Thymus (tissue), 11 donors: ENCODE measurements around the gene SOS1. TPM values are rescaled to one million over a fixed set of nuclear protein-coding genes. Genes with fewer than 3 reads are reported as not detected.

ENCODE experiments used
- DNase-seq, 9 donors: peaks; one replicate each; pipeline ENCODE4 v3.0.0-alpha.2; 2013; ENCODE audit warnings: low spot score in 9 of 9, low read depth in 6 of 9, missing footprints in 1 of 9
- H3K27ac ChIP-seq, 2 donors: one replicate each; pipeline ENCODE4 v1.5.1; 2013; ENCODE audit warnings: control low read depth in 1 of 2, low read depth in 1 of 2, low read length in 1 of 2, mild to moderate bottlenecking in 1 of 2, moderate library complexity in 1 of 2
- H3K27me3 ChIP-seq, 2 donors: one replicate each; pipeline ENCODE4 v1.5.1; 2013; ENCODE audit warnings: low read length in 1 of 2; ENCODE audit not compliant: control insufficient read depth in 2 of 2, insufficient read depth in 1 of 2
- H3K36me3 ChIP-seq, 2 donors: one replicate each; pipeline ENCODE4 v1.5.1; 2013; ENCODE audit warnings: low read length in 1 of 2, mild to moderate bottlenecking in 1 of 2, moderate library complexity in 1 of 2; ENCODE audit not compliant: control insufficient read depth in 2 of 2, insufficient read depth in 2 of 2
- H3K4me1 ChIP-seq, 2 donors: one replicate each; pipeline ENCODE4 v1.5.1; 2013; ENCODE audit warnings: low read length in 2 of 2; ENCODE audit not compliant: control insufficient read depth in 2 of 2, insufficient read depth in 2 of 2
- H3K4me3 ChIP-seq, 2 donors: one replicate each; pipeline ENCODE4 v1.5.1; 2013; ENCODE audit warnings: low read length in 2 of 2, control low read depth in 1 of 2, mild to moderate bottlenecking in 1 of 2
- H3K9me3 ChIP-seq, 2 donors: one replicate each; pipeline ENCODE4 v1.5.1; 2013; ENCODE audit warnings: low read length in 1 of 2, mild to moderate bottlenecking in 1 of 2; ENCODE audit not compliant: control insufficient read depth in 2 of 2, insufficient read depth in 1 of 2
- WGBS: extraction: QIAGEN DNeasy Blood & Tissue Kit; methylation state at CpG from one replicate; pipeline ENCODE4 v1.1.7; 2013; 5-methylcytosine and 5-hydroxymethylcytosine counted together
- polyA plus RNA-seq: library from polyadenylated mRNA; stranded (reverse); fragments of 200-250 nt; gene quantifications from one replicate; pipeline ENCODE4 v1.2.3, GENCODE V29; 2013
- total RNA-seq: library from RNA; stranded (reverse); fragments of 120-200 nt; gene quantifications from one replicate; pipeline ENCODE4 v1.2.4, GENCODE V29; 2013
- donor health status: healthy.

The SOS1 gene
- total and polyA plus RNA-seq, 2 donors: 10.4 to 12.5 TPM

GRCh38 chr2:39133215-39133851 is 12.5 kb upstream of the SOS1 start:
- H3K4me3 ChIP-seq: no peak overlapping the region
- DNase-seq: no peak
- WGBS: 92% methylated on average over 3 of the region's 3 CpGs
- no peaks in the 10 kb centered on the region for H3K36me3 ChIP-seq
- no peak overlapping the region for H3K27ac ChIP-seq
- peaks cover 8 to 19% of the 10 kb centered on the region in 2 donors for H3K4me1 ChIP-seq
- H3K9me3 ChIP-seq: no peaks in the 10 kb centered on the region
- H3K27me3 ChIP-seq: no peaks in the 10 kb centered on the region

GRCh38 chr2:39128919-39129391 is 8.1 kb upstream of the SOS1 start:
- H3K27ac ChIP-seq: peak overlapping the region in 1 of 2 donors; percentile 67
- no peaks in the 10 kb centered on the region for H3K27me3 ChIP-seq

GRCh38 chr2:39127973-39128372 is 7.1 kb upstream of the SOS1 start:
- Histone ChIP-seq H3K4me3 (no peak overlapping the region), H3K27me3 (no peaks in the 10 kb centered on the region), H3K4me1 (peaks cover 6 to 24% of the 10 kb centered on the region in 2 donors), H3K27ac (no peak overlapping the region), H3K9me3 (no peaks in the 10 kb centered on the region), H3K36me3 (no peaks in the 10 kb centered on the region)
- peak in 1 of 9 donors; percentile 28 for DNase-seq
- 80% methylated on average over 1 of the region's 1 CpG for WGBS

More at GRCh38 chr2:39128919-39129391, 8.1 kb upstream of the SOS1 start:
- Histone ChIP-seq H3K4me3 (no peak overlapping the region), H3K4me1 (peaks cover 3 to 16% of the 10 kb centered on the region in 2 donors), H3K9me3 (no peaks in the 10 kb centered on the region), H3K36me3 (no peaks in the 10 kb centered on the region)
- 25% methylated on average over 1 of the region's 1 CpG for WGBS
- DNase-seq: peak in 4 of 9 donors; percentile 22 to 68 (median 38)

GRCh38 chr2:39124746-39125057 is 3.9 kb upstream of the SOS1 start:
- H3K27ac ChIP-seq: peak overlapping the region; percentile 94 to 96
- no peak for DNase-seq
- H3K9me3 ChIP-seq: no peaks in the 10 kb centered on the region
- no peaks in the 10 kb centered on the region for H3K27me3 ChIP-seq
- H3K4me3 ChIP-seq: peak overlapping the region; percentile 64 to 66
- no peaks in the 10 kb centered on the region for H3K36me3 ChIP-seq
- WGBS: under 1% methylated on average over 10 of the region's 10 CpGs
- H3K4me1 ChIP-seq: peaks cover 9 to 34% of the 10 kb centered on the region in 2 donors

- no peaks in the 10 kb centered on the region for H3K36me3 ChIP-seq
- H3K9me3 ChIP-seq: no peaks in the 10 kb centered on the region
- under 1% methylated on average over 58 of the region's 58 CpGs for whole genome bisulfite sequencing
- H3K27ac ChIP-seq: peak overlapping the region; percentile 94 to 96
- peak; percentile 89 to 99 (median 96) for DNase-seq
- no peaks in the 10 kb centered on the region for H3K27me3 ChIP-seq
- H3K4me1 ChIP-seq: peaks cover 9 to 34% of the 10 kb centered on the region in 2 donors
- H3K4me3 ChIP-seq: peak overlapping the region; percentile 64 to 66
Measured at GRCh38 chr2:39124000-39124745, 3.3 kb upstream of the SOS1 start.

GRCh38 chr2:39123436-39123999 is 2.7 kb upstream of the SOS1 start:
- DNase-seq: no peak
- WGBS: 74% methylated on average over 25 of the region's 25 CpGs
- no peaks in the 10 kb centered on the region for H3K27me3 ChIP-seq
- H3K36me3 ChIP-seq: no peaks in the 10 kb centered on the region
- peak overlapping the region; percentile 64 to 66 for H3K4me3 ChIP-seq
- H3K9me3 ChIP-seq: no peaks in the 10 kb centered on the region
- peaks cover 13 to 37% of the 10 kb centered on the region in 2 donors for H3K4me1 ChIP-seq
- peak overlapping the region; percentile 94 to 96 for H3K27ac ChIP-seq

- DNase-seq: no peak
- peak overlapping the region; percentile 79 to 97 for H3K27ac ChIP-seq
- WGBS: 40% methylated on average over 7 of the region's 7 CpGs
- peak overlapping the region; percentile 73 to 95 for H3K4me3 ChIP-seq
- H3K27me3 ChIP-seq: no peaks in the 10 kb centered on the region
- H3K9me3 ChIP-seq: no peaks in the 10 kb centered on the region
- H3K36me3 ChIP-seq: no peaks in the 10 kb centered on the region
- peaks cover 14 to 30% of the 10 kb centered on the region in 2 donors for H3K4me1 ChIP-seq
Measured at GRCh38 chr2:39121523-39122063, 742 bp upstream of the SOS1 start.

- H3K27me3 ChIP-seq: no peaks in the 10 kb centered on the region
- no peak for DNase-seq
- peak overlapping the region in 1 of 2 donors; percentile 96 for H3K27ac ChIP-seq
- peaks cover 14 to 30% of the 10 kb centered on the region in 2 donors for H3K4me1 ChIP-seq
- H3K4me3 ChIP-seq: peak overlapping the region; percentile 73 to 95
- H3K9me3 ChIP-seq: no peaks in the 10 kb centered on the region
- WGBS: under 1% methylated on average over 37 of the region's 37 CpGs
- H3K36me3 ChIP-seq: no peaks in the 10 kb centered on the region
Measured at GRCh38 chr2:39120521-39120770, 405 bp downstream of the SOS1 start.
